WTC11 (cell line): ENCODE measurements around the gene DHFR. TPM values are rescaled to one million over a fixed set of nuclear protein-coding genes. Genes with fewer than 3 reads are reported as not detected.

Experiments used
- ATAC-seq: fragments of 200-7000 bp; cut with Tn5 transposase; 2 replicates; pipeline ENCODE4 v1.10.0; 2021; ENCODE audit warnings: mild to moderate bottlenecking, moderate library complexity
- CTCF ChIA-PET: fragments of 300-600 bp; sonication (Branson Sonifier 250); formaldehyde crosslinking; loops from one replicate; lab custom pipeline; 2021; ENCODE audit warnings: antibody characterized with exemption; lab: Charles Lee
- POLR2A ChIA-PET: fragments of 350-600 bp; sonication (Branson Sonifier 250); formaldehyde crosslinking; loops from one replicate; lab custom pipeline; 2021; ENCODE audit warnings: antibody characterized with exemption; lab: Charles Lee
- DNase-seq: peaks from one replicate; pipeline ENCODE4 v3.0.0; 2021; ENCODE audit warnings: low spot score
- H3K27ac Mint-ChIP-seq: 2 replicates; pipeline ENCODE4 v1.8.0; 2021; ENCODE audit warnings: mixed read lengths
- H3K27me3 Mint-ChIP-seq: 2 replicates; pipeline ENCODE4 v1.8.0; 2021; ENCODE audit warnings: low read depth, mild to moderate bottlenecking, moderate library complexity, mixed read lengths
- H3K36me3 Mint-ChIP-seq: 2 replicates; pipeline ENCODE4 v1.8.0; 2021; ENCODE audit warnings: mixed read lengths
- H3K4me1 Mint-ChIP-seq: 2 replicates; pipeline ENCODE4 v1.8.0; 2022; ENCODE audit warnings: mixed read lengths
- H3K4me3 Mint-ChIP-seq: 2 replicates; pipeline ENCODE4 v1.8.0; 2021; ENCODE audit warnings: mild to moderate bottlenecking, moderate library complexity, mixed read lengths
- H3K9me3 Mint-ChIP-seq: 2 replicates; pipeline ENCODE4 v1.8.0; 2021; ENCODE audit warnings: mixed read lengths
- FOXK1 ChIP-seq: sonication (generic); formaldehyde crosslinking; IDR thresholded peaks from 2 replicates; pipeline ENCODE4 v1.8.0; 2022; ENCODE audit warnings: mild to moderate bottlenecking, moderate library complexity, missing genetic modification reagents
- OVOL2 ChIP-seq: fragments of 250-450 bp; sonication (Bioruptor Pico); IDR thresholded peaks from 2 replicates; pipeline ENCODE4 v1.9.0; 2021; ENCODE audit warnings: mild to moderate bottlenecking, borderline replicate concordance
- total RNA-seq: library from RNA; stranded (reverse); gene quantifications from 3 replicates; pipeline ENCODE4 v1.2.3, GENCODE V29; 2021
- TF ChIP-seq, protein P1 (sequence below): sonication (generic); formaldehyde crosslinking; IDR thresholded peaks from 2 replicates; pipeline ENCODE4 v1.8.0; 2022; ENCODE audit warnings: mild to moderate bottlenecking, missing genetic modification reagents
- TF ChIP-seq, protein P2 (sequence below): sonication (generic); formaldehyde crosslinking; IDR thresholded peaks from 2 replicates; pipeline ENCODE4 v1.8.0; 2023; ENCODE audit warnings: missing genetic modification reagents
- TF ChIP-seq, protein P3 (sequence below): fragments of 250-450 bp; sonication (Bioruptor Pico); IDR thresholded peaks from 2 replicates; pipeline ENCODE4 v1.9.0; 2021; ENCODE audit warnings: mild to moderate bottlenecking, borderline replicate concordance
- TF ChIP-seq, protein P4 (sequence below): sonication (generic); formaldehyde crosslinking; IDR thresholded peaks from 2 replicates; pipeline ENCODE4 v1.8.0; 2022; ENCODE audit warnings: mild to moderate bottlenecking, missing genetic modification reagents
- TF ChIP-seq, protein P5 (sequence below): sonication (generic); formaldehyde crosslinking; IDR thresholded peaks from 2 replicates; pipeline ENCODE4 v1.8.1; 2023; ENCODE audit warnings: mild to moderate bottlenecking, missing genetic modification reagents, borderline replicate concordance
- TF ChIP-seq, protein P6 (sequence below): sonication (generic); formaldehyde crosslinking; IDR thresholded peaks from 2 replicates; pipeline ENCODE4 v1.8.0; 2023; ENCODE audit warnings: missing genetic modification reagents, mild to moderate bottlenecking, borderline replicate concordance

Gene DHFR
- total RNA-seq, 1 experiment from 2014 or later = 68.0 TPM

DNA sequence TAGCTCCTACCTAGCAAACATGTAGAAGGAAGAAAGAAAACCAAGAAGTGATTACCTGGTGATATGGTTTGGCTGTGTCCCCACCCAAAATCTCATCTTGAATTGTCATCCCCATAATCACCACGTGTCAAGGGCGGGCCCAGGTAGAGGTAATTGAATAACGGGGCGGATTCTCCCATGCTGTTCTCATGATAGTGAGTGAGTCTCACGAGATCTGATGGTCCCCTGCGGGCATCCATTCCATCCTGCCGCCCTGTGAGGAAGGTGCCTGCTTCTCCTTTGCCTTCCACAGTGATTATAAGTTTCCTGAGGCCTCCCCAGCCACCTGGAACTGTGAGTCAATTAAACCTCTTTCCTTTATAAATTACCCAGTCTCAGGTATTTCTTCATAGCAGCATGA lies 57.3 kb downstream of the DHFR start (continued):
- TF ChIP-seq, protein P1, sequence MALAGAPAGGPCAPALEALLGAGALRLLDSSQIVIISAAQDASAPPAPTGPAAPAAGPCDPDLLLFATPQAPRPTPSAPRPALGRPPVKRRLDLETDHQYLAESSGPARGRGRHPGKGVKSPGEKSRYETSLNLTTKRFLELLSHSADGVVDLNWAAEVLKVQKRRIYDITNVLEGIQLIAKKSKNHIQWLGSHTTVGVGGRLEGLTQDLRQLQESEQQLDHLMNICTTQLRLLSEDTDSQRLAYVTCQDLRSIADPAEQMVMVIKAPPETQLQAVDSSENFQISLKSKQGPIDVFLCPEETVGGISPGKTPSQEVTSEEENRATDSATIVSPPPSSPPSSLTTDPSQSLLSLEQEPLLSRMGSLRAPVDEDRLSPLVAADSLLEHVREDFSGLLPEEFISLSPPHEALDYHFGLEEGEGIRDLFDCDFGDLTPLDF (CRISPR knock-in tag) = no peak
- TF ChIP-seq, protein P2, sequence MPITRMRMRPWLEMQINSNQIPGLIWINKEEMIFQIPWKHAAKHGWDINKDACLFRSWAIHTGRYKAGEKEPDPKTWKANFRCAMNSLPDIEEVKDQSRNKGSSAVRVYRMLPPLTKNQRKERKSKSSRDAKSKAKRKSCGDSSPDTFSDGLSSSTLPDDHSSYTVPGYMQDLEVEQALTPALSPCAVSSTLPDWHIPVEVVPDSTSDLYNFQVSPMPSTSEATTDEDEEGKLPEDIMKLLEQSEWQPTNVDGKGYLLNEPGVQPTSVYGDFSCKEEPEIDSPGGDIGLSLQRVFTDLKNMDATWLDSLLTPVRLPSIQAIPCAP (CRISPR knock-in tag) = no peak
- TF ChIP-seq, protein P3, sequence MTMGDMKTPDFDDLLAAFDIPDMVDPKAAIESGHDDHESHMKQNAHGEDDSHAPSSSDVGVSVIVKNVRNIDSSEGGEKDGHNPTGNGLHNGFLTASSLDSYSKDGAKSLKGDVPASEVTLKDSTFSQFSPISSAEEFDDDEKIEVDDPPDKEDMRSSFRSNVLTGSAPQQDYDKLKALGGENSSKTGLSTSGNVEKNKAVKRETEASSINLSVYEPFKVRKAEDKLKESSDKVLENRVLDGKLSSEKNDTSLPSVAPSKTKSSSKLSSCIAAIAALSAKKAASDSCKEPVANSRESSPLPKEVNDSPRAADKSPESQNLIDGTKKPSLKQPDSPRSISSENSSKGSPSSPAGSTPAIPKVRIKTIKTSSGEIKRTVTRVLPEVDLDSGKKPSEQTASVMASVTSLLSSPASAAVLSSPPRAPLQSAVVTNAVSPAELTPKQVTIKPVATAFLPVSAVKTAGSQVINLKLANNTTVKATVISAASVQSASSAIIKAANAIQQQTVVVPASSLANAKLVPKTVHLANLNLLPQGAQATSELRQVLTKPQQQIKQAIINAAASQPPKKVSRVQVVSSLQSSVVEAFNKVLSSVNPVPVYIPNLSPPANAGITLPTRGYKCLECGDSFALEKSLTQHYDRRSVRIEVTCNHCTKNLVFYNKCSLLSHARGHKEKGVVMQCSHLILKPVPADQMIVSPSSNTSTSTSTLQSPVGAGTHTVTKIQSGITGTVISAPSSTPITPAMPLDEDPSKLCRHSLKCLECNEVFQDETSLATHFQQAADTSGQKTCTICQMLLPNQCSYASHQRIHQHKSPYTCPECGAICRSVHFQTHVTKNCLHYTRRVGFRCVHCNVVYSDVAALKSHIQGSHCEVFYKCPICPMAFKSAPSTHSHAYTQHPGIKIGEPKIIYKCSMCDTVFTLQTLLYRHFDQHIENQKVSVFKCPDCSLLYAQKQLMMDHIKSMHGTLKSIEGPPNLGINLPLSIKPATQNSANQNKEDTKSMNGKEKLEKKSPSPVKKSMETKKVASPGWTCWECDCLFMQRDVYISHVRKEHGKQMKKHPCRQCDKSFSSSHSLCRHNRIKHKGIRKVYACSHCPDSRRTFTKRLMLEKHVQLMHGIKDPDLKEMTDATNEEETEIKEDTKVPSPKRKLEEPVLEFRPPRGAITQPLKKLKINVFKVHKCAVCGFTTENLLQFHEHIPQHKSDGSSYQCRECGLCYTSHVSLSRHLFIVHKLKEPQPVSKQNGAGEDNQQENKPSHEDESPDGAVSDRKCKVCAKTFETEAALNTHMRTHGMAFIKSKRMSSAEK = no peak
- TF ChIP-seq, all 79 proteins: peak for 0

DNA sequence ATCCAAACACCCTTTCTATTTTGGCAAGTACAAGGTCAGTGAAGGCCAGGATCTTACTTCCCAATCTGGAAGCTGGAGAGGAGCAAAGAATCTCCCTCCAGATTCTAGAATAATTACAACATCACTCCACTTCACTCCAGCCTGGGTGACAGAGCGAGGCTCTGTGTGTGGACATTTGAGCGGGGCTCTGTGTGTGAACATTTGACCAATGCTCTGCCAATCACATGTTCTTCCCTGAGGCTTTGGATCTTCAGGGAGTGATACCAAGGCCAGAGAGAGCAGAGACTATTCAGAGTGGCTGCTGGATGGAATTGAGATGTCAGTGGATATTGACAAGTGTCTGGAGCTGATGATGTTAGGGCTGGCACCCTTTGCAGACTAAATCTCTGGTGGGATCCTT lies 60.0 kb downstream of the DHFR start:
- Mint-ChIP-seq H3K27ac (no peak overlapping the region; the same call in 1 of the 2 replicates), H3K36me3 (no peaks in the 10 kb centered on the region)
- CTCF ChIA-PET = no interaction called here
- POLR2A ChIA-PET = no interaction called here
- TF ChIP-seq, protein P4, sequence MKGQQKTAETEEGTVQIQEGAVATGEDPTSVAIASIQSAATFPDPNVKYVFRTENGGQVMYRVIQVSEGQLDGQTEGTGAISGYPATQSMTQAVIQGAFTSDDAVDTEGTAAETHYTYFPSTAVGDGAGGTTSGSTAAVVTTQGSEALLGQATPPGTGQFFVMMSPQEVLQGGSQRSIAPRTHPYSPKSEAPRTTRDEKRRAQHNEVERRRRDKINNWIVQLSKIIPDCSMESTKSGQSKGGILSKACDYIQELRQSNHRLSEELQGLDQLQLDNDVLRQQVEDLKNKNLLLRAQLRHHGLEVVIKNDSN (CRISPR knock-in tag) = no peak
- TF ChIP-seq, protein P5, sequence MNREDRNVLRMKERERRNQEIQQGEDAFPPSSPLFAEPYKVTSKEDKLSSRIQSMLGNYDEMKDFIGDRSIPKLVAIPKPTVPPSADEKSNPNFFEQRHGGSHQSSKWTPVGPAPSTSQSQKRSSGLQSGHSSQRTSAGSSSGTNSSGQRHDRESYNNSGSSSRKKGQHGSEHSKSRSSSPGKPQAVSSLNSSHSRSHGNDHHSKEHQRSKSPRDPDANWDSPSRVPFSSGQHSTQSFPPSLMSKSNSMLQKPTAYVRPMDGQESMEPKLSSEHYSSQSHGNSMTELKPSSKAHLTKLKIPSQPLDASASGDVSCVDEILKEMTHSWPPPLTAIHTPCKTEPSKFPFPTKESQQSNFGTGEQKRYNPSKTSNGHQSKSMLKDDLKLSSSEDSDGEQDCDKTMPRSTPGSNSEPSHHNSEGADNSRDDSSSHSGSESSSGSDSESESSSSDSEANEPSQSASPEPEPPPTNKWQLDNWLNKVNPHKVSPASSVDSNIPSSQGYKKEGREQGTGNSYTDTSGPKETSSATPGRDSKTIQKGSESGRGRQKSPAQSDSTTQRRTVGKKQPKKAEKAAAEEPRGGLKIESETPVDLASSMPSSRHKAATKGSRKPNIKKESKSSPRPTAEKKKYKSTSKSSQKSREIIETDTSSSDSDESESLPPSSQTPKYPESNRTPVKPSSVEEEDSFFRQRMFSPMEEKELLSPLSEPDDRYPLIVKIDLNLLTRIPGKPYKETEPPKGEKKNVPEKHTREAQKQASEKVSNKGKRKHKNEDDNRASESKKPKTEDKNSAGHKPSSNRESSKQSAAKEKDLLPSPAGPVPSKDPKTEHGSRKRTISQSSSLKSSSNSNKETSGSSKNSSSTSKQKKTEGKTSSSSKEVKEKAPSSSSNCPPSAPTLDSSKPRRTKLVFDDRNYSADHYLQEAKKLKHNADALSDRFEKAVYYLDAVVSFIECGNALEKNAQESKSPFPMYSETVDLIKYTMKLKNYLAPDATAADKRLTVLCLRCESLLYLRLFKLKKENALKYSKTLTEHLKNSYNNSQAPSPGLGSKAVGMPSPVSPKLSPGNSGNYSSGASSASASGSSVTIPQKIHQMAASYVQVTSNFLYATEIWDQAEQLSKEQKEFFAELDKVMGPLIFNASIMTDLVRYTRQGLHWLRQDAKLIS (CRISPR knock-in tag) = no peak
- TF ChIP-seq, protein P6, sequence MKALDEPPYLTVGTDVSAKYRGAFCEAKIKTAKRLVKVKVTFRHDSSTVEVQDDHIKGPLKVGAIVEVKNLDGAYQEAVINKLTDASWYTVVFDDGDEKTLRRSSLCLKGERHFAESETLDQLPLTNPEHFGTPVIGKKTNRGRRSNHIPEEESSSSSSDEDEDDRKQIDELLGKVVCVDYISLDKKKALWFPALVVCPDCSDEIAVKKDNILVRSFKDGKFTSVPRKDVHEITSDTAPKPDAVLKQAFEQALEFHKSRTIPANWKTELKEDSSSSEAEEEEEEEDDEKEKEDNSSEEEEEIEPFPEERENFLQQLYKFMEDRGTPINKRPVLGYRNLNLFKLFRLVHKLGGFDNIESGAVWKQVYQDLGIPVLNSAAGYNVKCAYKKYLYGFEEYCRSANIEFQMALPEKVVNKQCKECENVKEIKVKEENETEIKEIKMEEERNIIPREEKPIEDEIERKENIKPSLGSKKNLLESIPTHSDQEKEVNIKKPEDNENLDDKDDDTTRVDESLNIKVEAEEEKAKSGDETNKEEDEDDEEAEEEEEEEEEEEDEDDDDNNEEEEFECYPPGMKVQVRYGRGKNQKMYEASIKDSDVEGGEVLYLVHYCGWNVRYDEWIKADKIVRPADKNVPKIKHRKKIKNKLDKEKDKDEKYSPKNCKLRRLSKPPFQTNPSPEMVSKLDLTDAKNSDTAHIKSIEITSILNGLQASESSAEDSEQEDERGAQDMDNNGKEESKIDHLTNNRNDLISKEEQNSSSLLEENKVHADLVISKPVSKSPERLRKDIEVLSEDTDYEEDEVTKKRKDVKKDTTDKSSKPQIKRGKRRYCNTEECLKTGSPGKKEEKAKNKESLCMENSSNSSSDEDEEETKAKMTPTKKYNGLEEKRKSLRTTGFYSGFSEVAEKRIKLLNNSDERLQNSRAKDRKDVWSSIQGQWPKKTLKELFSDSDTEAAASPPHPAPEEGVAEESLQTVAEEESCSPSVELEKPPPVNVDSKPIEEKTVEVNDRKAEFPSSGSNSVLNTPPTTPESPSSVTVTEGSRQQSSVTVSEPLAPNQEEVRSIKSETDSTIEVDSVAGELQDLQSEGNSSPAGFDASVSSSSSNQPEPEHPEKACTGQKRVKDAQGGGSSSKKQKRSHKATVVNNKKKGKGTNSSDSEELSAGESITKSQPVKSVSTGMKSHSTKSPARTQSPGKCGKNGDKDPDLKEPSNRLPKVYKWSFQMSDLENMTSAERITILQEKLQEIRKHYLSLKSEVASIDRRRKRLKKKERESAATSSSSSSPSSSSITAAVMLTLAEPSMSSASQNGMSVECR (CRISPR knock-in tag) = no peak
- TF ChIP-seq OVOL2 (CRISPR knock-in tag) = no peak
- TF ChIP-seq FOXK1 (CRISPR knock-in tag) = no peak
- TF ChIP-seq, all 79 proteins: peak for 0
- Mint-ChIP-seq H3K4me1 (peaks cover 8% of the 10 kb centered on the region), H3K27me3 (no peaks in the 10 kb centered on the region), H3K9me3 (no peaks in the 10 kb centered on the region), H3K4me3 (no peak overlapping the region)
- DNase-seq (no peak), ATAC-seq (no peak)
